HepG2 (cell line): ENCODE data around the gene DHX8. TPM values are rescaled to one million over a fixed set of nuclear protein-coding genes. Genes with fewer than 3 reads are reported as not detected.

Experiments
- HOXA3 ChIP-seq: sonication (generic); formaldehyde crosslinking; IDR thresholded peaks from 2 replicates; pipeline ENCODE4 v1.5.0; 2020; ENCODE audit warnings: missing genetic modification reagents
- JUN ChIP-seq: sonication (generic); formaldehyde crosslinking; IDR thresholded peaks from 2 replicates; pipeline ENCODE4 v1.4.0; 2020; ENCODE audit warnings: mild to moderate bottlenecking, missing genetic modification reagents
- KDM3A ChIP-seq: IDR thresholded peaks from 2 replicates; pipeline ENCODE4 v1.6.1; 2018; ENCODE audit warnings: low read depth, missing compliant biosample characterization
- KDM4B ChIP-seq: sonication (generic); formaldehyde crosslinking; IDR thresholded peaks from 2 replicates; pipeline ENCODE4 v1.4.0; 2020; ENCODE audit warnings: missing genetic modification reagents
- MTA3 ChIP-seq: sonication (generic); formaldehyde crosslinking; IDR thresholded peaks from 2 replicates; pipeline ENCODE4 v1.4.0; 2020; ENCODE audit warnings: missing genetic modification reagents
- RAD21 ChIP-seq: fragments of 450-650 bp; formaldehyde crosslinking; IDR thresholded peaks from 2 replicates; pipeline ENCODE4 v1.5.0; 2020; ENCODE audit warnings: mild to moderate bottlenecking
- RNF2 ChIP-seq: fragments of 450-650 bp; conservative IDR thresholded peaks from 2 replicates; pipeline ENCODE4 v1.6.1; 2016; ENCODE audit warnings: low read depth
- TARDBP ChIP-seq: sonication (generic); formaldehyde crosslinking; IDR thresholded peaks from 2 replicates; pipeline ENCODE4 v1.8.0; 2022; ENCODE audit warnings: mild to moderate bottlenecking, missing genetic modification reagents
- THYN1 ChIP-seq: sonication (generic); formaldehyde crosslinking; IDR thresholded peaks from 2 replicates; pipeline ENCODE4 v1.8.1; 2023; ENCODE audit warnings: low read depth, mild to moderate bottlenecking, moderate library complexity, missing genetic modification reagents, borderline replicate concordance
- ZC3H13 ChIP-seq: sonication (generic); formaldehyde crosslinking; IDR thresholded peaks from 2 replicates; pipeline ENCODE4 v1.8.1; 2023; ENCODE audit warnings: mild to moderate bottlenecking, missing genetic modification reagents, moderate library complexity
- ZNF124 ChIP-seq: sonication (generic); formaldehyde crosslinking; IDR thresholded peaks from 2 replicates; pipeline ENCODE4 v1.4.0; 2020; ENCODE audit warnings: missing genetic modification reagents
- ZNF274 ChIP-seq: sonication (generic); formaldehyde crosslinking; IDR thresholded peaks from 2 replicates; pipeline ENCODE4 v1.5.1; 2020; ENCODE audit warnings: mild to moderate bottlenecking, missing genetic modification reagents
- ZNF652 ChIP-seq: IDR thresholded peaks from 2 replicates; pipeline ENCODE4 v1.6.1; 2016; ENCODE audit warnings: low read depth, borderline replicate concordance
- ZNF766 ChIP-seq: sonication (generic); formaldehyde crosslinking; IDR thresholded peaks from 2 replicates; pipeline ENCODE4 v1.5.0; 2020; ENCODE audit warnings: missing genetic modification reagents, borderline replicate concordance
- ZNF841 ChIP-seq: sonication (generic); formaldehyde crosslinking; IDR thresholded peaks from 2 replicates; pipeline ENCODE4 v1.8.1; 2023; ENCODE audit warnings: missing genetic modification reagents, borderline replicate concordance
- polyA plus RNA-seq, 8 experiments: library from polyadenylated mRNA; depleted of rRNA in 3 of 8; stranded (reverse) in 7 of 8; unstranded in 1 of 8; fragments of >200 nt; fragmentation: Illumina TruSeq in 4 of 8; extraction: Trizol in 4 of 8; gene quantifications; 2 replicates each; pipeline versions ENCODE4 v1.2.1 to v1.2.3, GENCODE V29; 2011 to 2016; ENCODE audit warnings: low read depth in 4 of 8, missing spikeins in 1 of 8, mixed read lengths in 1 of 8; ENCODE audit not compliant: insufficient read depth in 1 of 8
- total RNA-seq, 5 experiments: library from RNA; depleted of rRNA; stranded (reverse); fragments of >200 nt; fragmentation: Illumina TruSeq; extraction: Trizol; gene quantifications; 2 replicates each; pipeline ENCODE4 v1.2.3, GENCODE V29; 2016; ENCODE audit warnings: low read depth in 1 of 5
- TF ChIP-seq, protein P1 (sequence below): sonication (generic); formaldehyde crosslinking; IDR thresholded peaks from 2 replicates; pipeline ENCODE4 v1.4.0; 2020; ENCODE audit warnings: missing genetic modification reagents, borderline replicate concordance
- TF ChIP-seq, protein P2 (sequence below): sonication (generic); formaldehyde crosslinking; IDR thresholded peaks from one replicate; pipeline ENCODE4 v1.5.1; 2020; ENCODE audit warnings: mild to moderate bottlenecking, missing genetic modification reagents; ENCODE audit errors: not compliant biosample characterization

The DHX8 gene
- total and polyA plus RNA-seq, 2 of the 13 experiments (the other 11 are each of a cell fraction or from before 2014, with no cell fraction given): 24.8 to 48.9 TPM

GRCh38 chr17:43543771-43544575 lies 60.2 kb downstream of the DHX8 start (continued):
- TF ChIP-seq, protein P1, sequence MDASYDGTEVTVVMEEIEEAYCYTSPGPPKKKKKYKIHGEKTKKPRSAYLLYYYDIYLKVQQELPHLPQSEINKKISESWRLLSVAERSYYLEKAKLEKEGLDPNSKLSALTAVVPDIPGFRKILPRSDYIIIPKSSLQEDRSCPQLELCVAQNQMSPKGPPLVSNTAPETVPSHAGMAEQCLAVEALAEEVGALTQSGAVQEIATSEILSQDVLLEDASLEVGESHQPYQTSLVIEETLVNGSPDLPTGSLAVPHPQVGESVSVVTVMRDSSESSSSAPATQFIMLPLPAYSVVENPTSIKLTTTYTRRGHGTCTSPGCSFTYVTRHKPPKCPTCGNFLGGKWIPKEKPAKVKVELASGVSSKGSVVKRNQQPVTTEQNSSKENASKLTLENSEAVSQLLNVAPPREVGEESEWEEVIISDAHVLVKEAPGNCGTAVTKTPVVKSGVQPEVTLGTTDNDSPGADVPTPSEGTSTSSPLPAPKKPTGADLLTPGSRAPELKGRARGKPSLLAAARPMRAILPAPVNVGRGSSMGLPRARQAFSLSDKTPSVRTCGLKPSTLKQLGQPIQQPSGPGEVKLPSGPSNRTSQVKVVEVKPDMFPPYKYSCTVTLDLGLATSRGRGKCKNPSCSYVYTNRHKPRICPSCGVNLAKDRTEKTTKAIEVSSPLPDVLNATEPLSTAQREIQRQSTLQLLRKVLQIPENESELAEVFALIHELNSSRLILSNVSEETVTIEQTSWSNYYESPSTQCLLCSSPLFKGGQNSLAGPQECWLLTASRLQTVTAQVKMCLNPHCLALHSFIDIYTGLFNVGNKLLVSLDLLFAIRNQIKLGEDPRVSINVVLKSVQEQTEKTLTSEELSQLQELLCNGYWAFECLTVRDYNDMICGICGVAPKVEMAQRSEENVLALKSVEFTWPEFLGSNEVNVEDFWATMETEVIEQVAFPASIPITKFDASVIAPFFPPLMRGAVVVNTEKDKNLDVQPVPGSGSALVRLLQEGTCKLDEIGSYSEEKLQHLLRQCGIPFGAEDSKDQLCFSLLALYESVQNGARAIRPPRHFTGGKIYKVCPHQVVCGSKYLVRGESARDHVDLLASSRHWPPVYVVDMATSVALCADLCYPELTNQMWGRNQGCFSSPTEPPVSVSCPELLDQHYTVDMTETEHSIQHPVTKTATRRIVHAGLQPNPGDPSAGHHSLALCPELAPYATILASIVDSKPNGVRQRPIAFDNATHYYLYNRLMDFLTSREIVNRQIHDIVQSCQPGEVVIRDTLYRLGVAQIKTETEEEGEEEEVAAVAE (CRISPR knock-in tag): 0 out of 2 replicates have a peak, but pooled peaks have one; percentile 20
- 0 out of 2 replicates have a peak, but pooled peaks have one; percentile 22 for TF ChIP-seq JUN
- no peak for TF ChIP-seq ZNF841 (CRISPR knock-in tag)
- TF ChIP-seq, protein P2, sequence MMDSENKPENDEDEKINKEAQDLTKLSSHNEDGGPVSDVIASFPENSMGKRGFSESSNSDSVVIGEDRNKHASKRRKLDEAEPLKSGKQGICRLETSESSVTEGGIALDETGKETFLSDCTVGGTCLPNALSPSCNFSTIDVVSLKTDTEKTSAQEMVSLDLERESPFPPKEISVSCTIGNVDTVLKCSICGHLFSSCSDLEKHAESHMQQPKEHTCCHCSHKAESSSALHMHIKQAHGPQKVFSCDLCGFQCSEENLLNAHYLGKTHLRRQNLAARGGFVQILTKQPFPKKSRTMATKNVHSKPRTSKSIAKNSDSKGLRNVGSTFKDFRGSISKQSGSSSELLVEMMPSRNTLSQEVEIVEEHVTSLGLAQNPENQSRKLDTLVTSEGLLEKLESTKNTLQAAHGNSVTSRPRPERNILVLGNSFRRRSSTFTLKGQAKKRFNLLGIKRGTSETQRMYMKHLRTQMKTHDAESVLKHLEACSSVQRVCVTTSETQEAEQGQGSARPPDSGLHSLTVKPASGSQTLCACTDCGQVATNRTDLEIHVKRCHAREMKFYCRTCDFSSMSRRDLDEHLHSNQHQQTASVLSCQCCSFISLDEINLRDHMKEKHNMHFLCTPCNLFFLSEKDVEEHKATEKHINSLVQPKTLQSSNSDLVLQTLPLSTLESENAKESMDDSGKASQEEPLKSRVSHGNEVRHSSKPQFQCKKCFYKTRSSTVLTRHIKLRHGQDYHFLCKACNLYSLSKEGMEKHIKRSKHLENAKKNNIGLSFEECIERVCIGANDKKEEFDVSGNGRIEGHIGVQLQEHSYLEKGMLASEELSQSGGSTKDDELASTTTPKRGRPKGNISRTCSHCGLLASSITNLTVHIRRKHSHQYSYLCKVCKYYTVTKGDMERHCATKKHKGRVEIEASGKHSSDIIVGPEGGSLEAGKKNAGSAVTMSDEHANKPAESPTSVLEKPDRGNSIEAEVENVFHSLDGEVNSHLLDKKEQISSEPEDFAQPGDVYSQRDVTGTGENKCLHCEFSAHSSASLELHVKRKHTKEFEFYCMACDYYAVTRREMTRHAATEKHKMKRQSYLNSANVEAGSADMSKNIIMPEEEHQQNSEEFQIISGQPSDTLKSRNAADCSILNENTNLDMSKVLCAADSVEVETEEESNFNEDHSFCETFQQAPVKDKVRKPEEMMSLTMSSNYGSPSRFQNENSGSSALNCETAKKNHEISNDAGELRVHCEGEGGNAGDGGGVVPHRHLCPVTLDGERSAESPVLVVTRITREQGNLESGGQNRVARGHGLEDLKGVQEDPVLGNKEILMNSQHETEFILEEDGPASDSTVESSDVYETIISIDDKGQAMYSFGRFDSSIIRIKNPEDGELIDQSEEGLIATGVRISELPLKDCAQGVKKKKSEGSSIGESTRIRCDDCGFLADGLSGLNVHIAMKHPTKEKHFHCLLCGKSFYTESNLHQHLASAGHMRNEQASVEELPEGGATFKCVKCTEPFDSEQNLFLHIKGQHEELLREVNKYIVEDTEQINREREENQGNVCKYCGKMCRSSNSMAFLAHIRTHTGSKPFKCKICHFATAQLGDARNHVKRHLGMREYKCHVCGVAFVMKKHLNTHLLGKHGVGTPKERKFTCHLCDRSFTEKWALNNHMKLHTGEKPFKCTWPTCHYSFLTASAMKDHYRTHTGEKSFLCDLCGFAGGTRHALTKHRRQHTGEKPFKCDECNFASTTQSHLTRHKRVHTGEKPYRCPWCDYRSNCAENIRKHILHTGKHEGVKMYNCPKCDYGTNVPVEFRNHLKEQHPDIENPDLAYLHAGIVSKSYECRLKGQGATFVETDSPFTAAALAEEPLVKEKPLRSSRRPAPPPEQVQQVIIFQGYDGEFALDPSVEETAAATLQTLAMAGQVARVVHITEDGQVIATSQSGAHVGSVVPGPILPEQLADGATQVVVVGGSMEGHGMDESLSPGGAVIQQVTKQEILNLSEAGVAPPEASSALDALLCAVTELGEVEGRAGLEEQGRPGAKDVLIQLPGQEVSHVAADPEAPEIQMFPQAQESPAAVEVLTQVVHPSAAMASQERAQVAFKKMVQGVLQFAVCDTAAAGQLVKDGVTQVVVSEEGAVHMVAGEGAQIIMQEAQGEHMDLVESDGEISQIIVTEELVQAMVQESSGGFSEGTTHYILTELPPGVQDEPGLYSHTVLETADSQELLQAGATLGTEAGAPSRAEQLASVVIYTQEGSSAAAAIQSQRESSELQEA (CRISPR knock-in tag): no peak
- no peak for TF ChIP-seq TARDBP (CRISPR knock-in tag)
- TF ChIP-seq MTA3 (CRISPR knock-in tag): no peak
- no peak for TF ChIP-seq ZNF766 (CRISPR knock-in tag)
- no peak for TF ChIP-seq RNF2
- TF ChIP-seq ZC3H13 (CRISPR knock-in tag): no peak
- peak; percentile 67; the same call in 1 of the 2 replicates for TF ChIP-seq ZNF124 (CRISPR knock-in tag)
- no peak for TF ChIP-seq KDM3A (CRISPR knock-in tag)
- peak; percentile 29; the same call in 1 of the 2 replicates for TF ChIP-seq RAD21 (CRISPR knock-in tag)
- TF ChIP-seq ZNF652 (CRISPR knock-in tag): peak; percentile 96
- peak; percentile 56 for TF ChIP-seq HOXA3 (CRISPR knock-in tag)
- 0 out of 2 replicates have a peak, but pooled peaks have one; percentile 56 for TF ChIP-seq THYN1 (CRISPR knock-in tag)
- TF ChIP-seq KDM4B (CRISPR knock-in tag): no peak
- peak; percentile 24; the same call in 1 of the 2 replicates for TF ChIP-seq ZNF274 (CRISPR knock-in tag)
